ENCODE results near the gene SSU72.
A peak's percentile ranks its signal among the peaks of the same experiment; 100 is the strongest.
"Not testable (repeated sequence)": the region's sequence is repeated elsewhere in the genome, so short reads cannot be mapped to it uniquely, and the experiment has no call there.

SSU72 gene

GRCh38 chr1:1524750-1525383, 49.8 kb downstream of the SSU72 start:
- DNase-seq: not testable (repeated sequence)

GRCh38 chr1:1523651-1524050, 51.0 kb downstream of the SSU72 start:
- not testable (repeated sequence) for DNase-seq

- DNase-seq: not testable (repeated sequence)
Observed at GRCh38 chr1:1523226-1523625, 51.4 kb downstream of the SSU72 start.

- not testable (repeated sequence) for DNase-seq
Observed at GRCh38 chr1:1522536-1522935, 52.1 kb downstream of the SSU72 start.

- no peak for DNase-seq
Observed at GRCh38 chr1:1521331-1521730, 53.3 kb downstream of the SSU72 start.

- DNase-seq: not testable (repeated sequence)
Observed at GRCh38 chr1:1519805-1520505, 54.7 kb downstream of the SSU72 start.

- not testable (repeated sequence) for DNase-seq
Observed at GRCh38 chr1:1518621-1519007, 56.0 kb downstream of the SSU72 start.

GRCh38 chr1:1517973-1518620, 56.6 kb downstream of the SSU72 start:
- DNase-seq: no peak

GRCh38 chr1:1516923-1517322, 57.7 kb downstream of the SSU72 start:
- not testable (repeated sequence) for DNase-seq

GRCh38 chr1:1514376-1514775, 60.3 kb downstream of the SSU72 start:
- DNase-seq: not testable (repeated sequence)

- DNase-seq: not testable (repeated sequence)
Observed at GRCh38 chr1:1513675-1514074, 61.0 kb downstream of the SSU72 start.

- DNase-seq: not testable (repeated sequence)
Observed at GRCh38 chr1:1512425-1512824, 62.2 kb downstream of the SSU72 start.

GRCh38 chr1:1511533-1512285, 63.0 kb downstream of the SSU72 start, which contains the start of gene ATAD3A:
Gene ATAD3A (plus strand): TSS chr1:1512162. CDS start chr1:1512269, 107 bp downstream.
- DNase-seq: peak; percentile 99

- no peak for DNase-seq
Observed at GRCh38 chr1:1510912-1511532, 63.6 kb downstream of the SSU72 start.

- not testable (repeated sequence) for DNase-seq
Observed at GRCh38 chr1:1509465-1509850, 65.2 kb downstream of the SSU72 start.

- not testable (repeated sequence) for DNase-seq
Observed at GRCh38 chr1:1508775-1509464, 65.7 kb downstream of the SSU72 start.

GRCh38 chr1:1507305-1507704, 67.4 kb downstream of the SSU72 start:
- no peak for DNase-seq

- not testable (repeated sequence) for DNase-seq
Observed at GRCh38 chr1:1505801-1506200, 68.9 kb downstream of the SSU72 start.

GRCh38 chr1:1505366-1505798, 69.3 kb downstream of the SSU72 start:
- DNase-seq: not testable (repeated sequence)

- DNase-seq: peak; percentile 55
Observed at GRCh38 chr1:1504777-1505365, 69.8 kb downstream of the SSU72 start.

- not testable (repeated sequence) for DNase-seq
Observed at GRCh38 chr1:1495461-1495975, 79.1 kb downstream of the SSU72 start.

Data from NCI-H2171 (cell line).